Endometrial microvascular endothelial cells (primary cell): ENCODE measurements around the gene NOS3. TPM values are rescaled to one million over a fixed set of nuclear protein-coding genes. Genes with fewer than 3 reads are reported as not detected.
"Not testable (repeated sequence)": the region's sequence is repeated elsewhere in the genome, so short reads cannot be mapped to it uniquely, and the experiment has no call there.

Experiments
- in situ Hi-C: cut with HindIII; loops from 2 replicates; pipeline ENCODE4 v1.10.0; 2017; ENCODE audit warnings: low sequenced_read_pairs, low pct_unique_long_range_greater_than_20kb; ENCODE audit errors: inconsistent ontology term
- total RNA-seq: library from RNA; depleted of rRNA; stranded (reverse); fragments of >200 nt; gene quantifications from one replicate; pipeline ENCODE4 v1.2.3, GENCODE V29; 2015; ENCODE audit errors: inconsistent ontology term

NOS3 gene
- total RNA-seq, 1 donor from 2014 or later: 37.4 TPM

- in situ Hi-C loops: no loop called here
These were observed 50.0 kb downstream of the NOS3 start for GRCh38 chr7:151040616-151041375.

- in situ Hi-C loops: not testable (repeated sequence)
These were observed 52.6 kb downstream of the NOS3 start for GRCh38 chr7:151043449-151043848.

- in situ Hi-C loops: no loop called here
These were observed 53.1 kb downstream of the NOS3 start for GRCh38 chr7:151043959-151044358.

- in situ Hi-C loops: no loop called here
These were observed 54.4 kb downstream of the NOS3 start for GRCh38 chr7:151045262-151045661.

- in situ Hi-C loops: no loop called here
These were observed 55.1 kb downstream of the NOS3 start for GRCh38 chr7:151045967-151046366.

- in situ Hi-C loops: no loop called here
These were observed 56.1 kb downstream of the NOS3 start for GRCh38 chr7:151046603-151047573.

- in situ Hi-C loops: no loop called here
These were observed 57.4 kb downstream of the NOS3 start, which contains the start of gene ASIC3 for GRCh38 chr7:151047976-151048815. Gene ASIC3 (plus strand): TSS chr7:151048531. CDS start chr7:151048886, 355 bp downstream.

GRCh38 chr7:151048911-151049463 lies 58.2 kb downstream of the NOS3 start:
- in situ Hi-C loops: no loop called here

- in situ Hi-C loops: no loop called here
These were observed 60.3 kb downstream of the NOS3 start for GRCh38 chr7:151051108-151051507.

GRCh38 chr7:151053096-151053495 lies 62.3 kb downstream of the NOS3 start:
- in situ Hi-C loops: no loop called here

GRCh38 chr7:151053751-151054150 lies 62.9 kb downstream of the NOS3 start:
- in situ Hi-C loops: no loop called here

- in situ Hi-C loops: no loop called here
These were observed 65.5 kb downstream of the NOS3 start for GRCh38 chr7:151056283-151056665.

- in situ Hi-C loops: no loop called here
These were observed 66.1 kb downstream of the NOS3 start for GRCh38 chr7:151056666-151057505.

- in situ Hi-C loops: no loop called here
These were observed 66.7 kb downstream of the NOS3 start, which contains the start of gene CDK5 for GRCh38 chr7:151057506-151057988. Gene CDK5 (minus strand): TSS chr7:151057897. CDS start chr7:151057848, 49 bp downstream.

GRCh38 chr7:151057989-151058780 lies 67.4 kb downstream of the NOS3 start:
- in situ Hi-C loops: no loop called here

- in situ Hi-C loops: no loop called here
These were observed 68.1 kb downstream of the NOS3 start for GRCh38 chr7:151058781-151059366.
